HT-29 (cell line): ENCODE measurements around the gene CFAP61. TPM values are rescaled to one million over a fixed set of nuclear protein-coding genes. Genes with fewer than 3 reads are reported as not detected.
"Not testable (repeated sequence)": the region's sequence is repeated elsewhere in the genome, so short reads cannot be mapped to it uniquely, and the experiment has no call there.

ENCODE experiments used
- DNase-seq: peaks from one replicate; pipeline ENCODE4 v3.0.0-alpha.2; 2015; ENCODE audit warnings: low spot score
- total RNA-seq: library from RNA; depleted of rRNA; stranded (reverse); fragments of >200 nt; shearing (Covaris generic); gene quantifications from 2 replicates; pipeline ENCODE4 v1.2.3, GENCODE V29; 2014

The CFAP61 gene
- total RNA-seq, 1 experiment from 2014 or later: not detected

DNA sequence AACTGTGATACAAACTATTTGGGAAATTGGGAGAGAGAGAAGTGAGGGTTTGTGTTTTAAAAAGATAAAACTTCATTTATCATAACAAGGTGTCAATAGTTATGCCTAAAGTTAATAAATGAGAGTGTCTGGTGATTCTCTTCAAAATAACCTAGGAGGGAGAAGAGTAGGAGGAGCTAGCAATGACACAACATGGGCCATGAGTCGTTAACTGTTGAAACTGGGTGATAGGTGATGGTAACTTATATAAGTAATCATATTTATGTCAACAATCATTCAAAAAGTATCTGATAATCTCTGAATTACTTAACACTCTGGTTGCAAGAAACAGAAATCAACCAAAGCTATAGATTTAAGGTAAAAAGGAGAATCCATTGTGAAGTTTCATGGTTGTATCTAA is 268.8 kb downstream of the CFAP61 start:
- no peak for DNase-seq

DNA sequence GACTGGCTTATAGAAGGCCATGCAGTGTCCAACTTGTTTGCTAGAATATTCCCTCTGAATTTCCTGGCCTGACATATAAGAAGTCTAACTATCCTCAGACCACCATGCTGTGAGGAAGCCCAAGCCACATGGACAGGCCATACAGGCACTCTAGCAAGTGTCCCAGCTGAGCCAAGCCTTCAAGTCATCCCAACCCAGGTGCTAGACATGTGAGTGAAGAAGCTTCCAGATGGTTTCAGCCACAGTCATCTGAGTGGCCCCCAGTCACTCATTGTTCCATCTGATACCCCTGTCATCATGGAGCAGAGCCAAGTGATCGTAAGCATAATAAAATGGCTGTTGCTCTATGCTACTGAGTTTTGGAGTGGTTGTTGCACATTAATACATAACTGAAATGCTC is 269.6 kb downstream of the CFAP61 start:
- no peak for DNase-seq

DNA sequence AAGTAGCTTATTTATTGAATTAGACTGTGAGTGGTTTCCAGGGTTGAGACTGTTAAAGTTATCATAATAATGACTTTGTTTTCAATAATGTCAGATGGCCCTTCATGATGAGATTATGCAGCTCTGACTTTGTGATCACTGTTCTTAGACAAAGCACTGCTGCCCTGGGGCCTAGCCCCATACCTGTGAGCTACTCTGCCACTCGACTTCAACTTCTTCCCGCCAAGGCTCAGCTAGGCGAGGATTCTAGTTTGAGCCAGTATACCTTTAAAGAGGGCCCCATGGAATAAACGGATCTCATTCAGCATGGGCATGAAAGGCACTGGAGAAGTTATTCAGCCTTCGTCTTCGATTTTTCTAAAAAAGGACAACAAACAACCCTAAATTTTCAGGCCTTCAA is 270.6 kb downstream of the CFAP61 start:
- DNase-seq: no peak

DNA sequence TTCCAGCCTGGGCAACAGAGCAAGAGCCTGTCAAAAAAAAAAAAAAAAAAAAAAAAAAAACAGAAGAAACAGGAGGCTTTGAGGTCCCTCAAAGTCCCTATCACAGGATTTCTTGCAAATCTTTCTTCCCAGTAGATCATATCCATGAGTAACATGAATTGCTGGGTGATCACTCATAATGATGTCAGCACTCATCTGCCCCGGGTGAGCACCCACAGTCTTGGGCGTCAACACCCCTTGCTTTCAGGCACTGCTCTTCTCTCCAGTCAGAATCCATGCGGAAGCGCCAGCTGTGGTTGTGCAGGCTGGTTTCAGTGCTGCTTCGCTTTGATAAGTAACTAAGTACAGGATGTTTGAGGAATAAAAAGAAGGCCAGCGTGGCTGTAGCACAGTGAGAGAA is 275.4 kb downstream of the CFAP61 start:
- no peak for DNase-seq

DNA sequence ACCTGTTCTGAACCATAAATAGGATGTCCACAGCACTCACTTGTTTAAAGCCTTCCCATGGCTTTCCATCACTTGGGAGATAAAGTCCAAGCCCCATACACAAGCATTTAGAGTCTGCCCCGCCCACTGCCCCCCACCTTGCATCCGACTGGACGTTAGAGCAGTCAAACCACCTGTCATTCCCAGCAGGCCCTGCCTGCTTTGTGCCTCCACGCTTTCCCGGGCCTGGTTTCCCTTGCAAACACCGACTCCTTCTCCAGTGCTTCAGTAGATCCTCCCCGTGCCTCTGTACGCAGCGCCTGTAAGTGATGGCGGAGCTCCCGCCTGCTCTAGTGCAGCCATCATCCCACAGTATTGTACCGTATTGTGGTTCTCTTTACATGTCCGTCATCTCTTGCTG is 277.2 kb downstream of the CFAP61 start:
- no peak for DNase-seq

DNA sequence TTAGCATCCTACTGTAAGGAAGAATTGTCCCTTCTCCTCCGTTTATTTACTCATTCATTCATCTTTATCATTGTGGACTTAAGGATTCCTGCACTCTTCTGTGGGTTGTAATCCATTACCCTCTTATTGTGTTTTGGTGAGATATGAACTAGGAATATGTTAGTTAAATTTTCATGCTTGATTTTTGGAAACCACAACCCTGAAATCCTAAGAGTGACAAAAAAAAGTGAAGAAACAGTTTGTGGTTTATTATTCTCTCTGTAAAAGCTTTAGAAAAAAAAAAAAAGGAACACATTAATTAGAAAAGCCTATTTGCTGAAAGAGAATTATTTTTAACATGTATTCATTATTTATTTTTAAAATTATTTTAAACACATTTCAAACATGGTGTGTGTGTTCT is 278.8 kb downstream of the CFAP61 start:
- DNase-seq: no peak

DNA sequence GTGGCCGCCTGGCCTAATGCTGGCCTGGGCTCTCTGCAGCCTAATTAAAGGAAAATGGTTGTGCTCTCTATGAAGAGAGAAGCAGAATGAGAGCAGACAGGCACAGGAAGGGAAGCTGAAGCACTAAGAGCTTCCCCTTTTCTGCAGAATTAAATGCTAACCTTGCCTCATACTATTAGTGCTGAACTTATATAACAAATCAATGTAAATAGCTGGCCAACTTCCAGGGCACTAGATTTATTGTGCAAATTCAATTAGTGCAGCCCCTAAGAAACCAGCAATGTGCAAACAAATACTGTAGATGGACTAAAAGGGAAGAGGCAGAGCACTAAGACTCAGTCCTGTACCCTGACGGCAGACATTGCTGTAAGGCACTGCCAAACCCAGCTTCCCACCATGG is 279.5 kb downstream of the CFAP61 start:
- DNase-seq: no peak

DNA sequence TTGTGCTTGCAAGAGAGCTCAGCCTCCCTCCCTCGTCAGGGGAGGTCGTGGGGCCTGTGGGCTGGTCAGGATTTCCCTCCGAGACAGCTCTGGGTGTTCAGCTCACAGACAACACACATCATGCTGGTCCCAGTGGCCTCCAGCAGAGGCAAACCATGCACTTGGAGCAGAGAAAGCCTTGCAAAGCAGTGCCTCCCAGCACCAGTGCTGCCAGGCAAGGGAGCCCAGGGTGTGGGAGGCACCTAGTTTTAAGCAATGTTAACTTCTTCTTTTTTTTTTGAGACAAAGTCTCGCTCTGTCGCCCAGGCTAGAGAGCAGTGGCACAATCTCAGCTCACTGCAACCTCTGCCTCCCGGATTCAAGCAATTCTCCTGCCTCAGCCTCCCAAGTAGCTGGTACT is 281.5 kb downstream of the CFAP61 start:
- no peak for DNase-seq

DNA sequence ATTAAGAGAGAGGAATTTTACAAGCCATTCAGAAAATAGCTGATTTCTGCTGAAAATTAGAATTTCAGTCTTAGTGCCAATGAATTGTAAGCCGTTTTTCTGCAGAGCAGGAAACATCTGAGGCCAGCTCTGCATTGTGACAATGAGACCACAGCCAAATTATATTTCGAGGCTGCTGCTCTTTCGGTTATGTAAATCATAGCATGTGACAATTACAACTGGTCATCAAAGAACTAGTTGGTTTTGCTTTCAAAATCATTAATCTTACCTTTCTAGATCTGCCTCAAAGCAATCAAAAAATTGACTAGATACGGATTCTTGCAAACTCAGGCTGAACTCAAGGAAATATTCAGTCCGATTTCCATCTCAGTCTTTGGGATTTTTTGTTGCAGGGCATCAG is 282.2 kb downstream of the CFAP61 start:
- DNase-seq: no peak

DNA sequence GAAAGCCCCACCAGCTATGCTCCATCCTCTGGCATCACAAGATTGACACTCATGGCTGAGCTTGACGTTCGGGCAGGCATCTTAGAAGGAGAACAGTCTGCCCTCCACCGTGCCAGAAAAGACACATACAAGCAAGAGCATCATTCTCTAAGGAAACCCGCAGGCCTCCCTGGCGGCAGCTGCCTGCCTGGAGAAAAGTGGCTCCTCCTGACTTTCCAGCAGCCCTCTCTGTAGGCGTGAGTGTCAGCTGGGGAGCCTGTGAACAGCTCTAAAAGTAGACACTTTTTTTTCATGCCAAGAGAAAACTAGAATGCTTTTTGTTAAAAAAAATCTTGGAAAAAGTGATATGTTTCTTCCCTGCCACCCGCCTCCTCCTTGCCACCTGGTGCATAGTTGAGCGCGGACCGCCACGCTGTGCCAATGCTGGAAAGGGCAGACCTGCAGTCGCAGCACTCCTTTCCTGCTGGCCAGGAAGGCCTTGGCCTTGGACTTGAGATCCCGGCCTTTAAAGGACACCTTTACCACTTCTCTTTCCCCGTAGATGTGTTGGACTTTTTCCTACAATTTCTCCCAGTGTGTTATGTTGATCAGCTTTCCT is 285.9 kb downstream of the CFAP61 start:
- no peak for DNase-seq

DNA sequence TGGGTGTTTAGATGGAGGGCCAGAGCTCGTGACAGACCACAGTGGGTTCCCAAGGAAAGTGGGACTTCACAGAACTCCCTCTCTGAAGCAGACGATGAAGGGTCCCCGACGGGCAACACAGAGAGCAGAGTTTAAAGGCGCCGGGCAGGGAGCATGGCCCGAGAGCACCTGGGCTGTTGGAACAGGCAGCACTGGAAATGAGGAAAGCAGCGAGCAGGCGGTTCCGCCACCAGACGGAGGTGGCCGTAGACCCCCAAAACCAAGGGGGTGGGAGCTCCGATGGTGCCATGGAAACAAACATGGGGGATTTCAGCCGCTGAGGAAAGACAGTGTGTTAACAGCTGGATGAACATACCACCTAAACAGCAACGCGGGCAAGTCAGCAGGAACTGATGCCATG is 288.1 kb downstream of the CFAP61 start:
- DNase-seq: no peak

DNA sequence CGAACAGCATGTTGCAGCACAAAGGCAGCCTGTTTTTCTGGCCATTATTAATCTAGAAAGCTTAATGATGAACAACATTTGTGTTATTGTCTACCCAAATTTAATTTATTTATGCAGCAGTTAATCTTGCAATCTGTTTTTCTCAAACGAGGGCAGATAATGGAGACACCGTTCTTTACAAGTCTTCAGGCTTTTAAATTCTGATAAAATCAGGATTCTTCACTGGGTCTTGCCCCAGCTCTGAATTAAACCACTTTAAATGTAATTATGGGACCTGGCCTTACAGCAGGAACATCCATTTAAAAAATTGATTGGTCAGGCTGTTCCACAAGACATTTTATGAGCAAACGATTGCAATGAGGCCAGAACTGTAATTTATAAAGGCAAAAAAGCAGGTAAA is 289.0 kb downstream of the CFAP61 start:
- DNase-seq: no peak

DNA sequence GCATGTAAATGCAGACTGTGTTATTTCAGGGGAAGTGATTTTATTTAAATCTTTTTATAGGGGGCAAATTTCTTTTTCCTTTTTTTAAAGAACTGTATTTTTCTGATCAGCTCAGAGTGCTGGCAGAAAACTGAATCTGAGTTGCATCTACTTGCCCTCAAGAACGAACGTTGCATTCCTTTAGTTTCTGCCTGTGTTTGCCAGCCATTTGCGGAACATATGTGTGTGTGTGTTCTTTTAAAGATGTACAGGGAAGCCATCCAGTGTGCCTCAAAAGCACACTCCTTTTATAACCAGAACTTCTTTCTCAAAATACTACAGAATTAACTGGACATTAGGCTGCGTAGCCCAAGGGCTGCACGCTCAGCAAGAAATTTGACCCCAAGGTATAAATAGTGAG is 289.7 kb downstream of the CFAP61 start:
- no peak for DNase-seq

DNA sequence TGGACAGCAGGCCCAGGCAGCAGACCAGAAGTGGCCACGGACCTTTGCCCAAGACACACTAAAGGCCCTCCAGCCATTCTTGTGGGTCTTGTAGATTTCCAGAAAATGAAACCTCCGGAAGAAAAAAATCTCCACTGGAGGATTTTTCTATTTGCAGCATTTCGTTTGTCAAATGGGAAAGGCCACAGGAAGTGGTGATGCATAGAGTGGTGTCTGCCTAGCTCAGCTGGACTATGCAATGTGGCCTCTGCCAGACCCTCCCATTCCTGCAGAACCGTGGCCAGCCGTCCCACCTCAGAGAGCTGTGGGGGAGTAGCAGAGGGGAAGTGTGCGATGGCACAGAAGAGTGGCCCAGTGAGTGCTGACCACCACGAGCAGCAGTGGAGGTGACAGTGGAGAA is 291.6 kb downstream of the CFAP61 start:
- no peak for DNase-seq

DNA sequence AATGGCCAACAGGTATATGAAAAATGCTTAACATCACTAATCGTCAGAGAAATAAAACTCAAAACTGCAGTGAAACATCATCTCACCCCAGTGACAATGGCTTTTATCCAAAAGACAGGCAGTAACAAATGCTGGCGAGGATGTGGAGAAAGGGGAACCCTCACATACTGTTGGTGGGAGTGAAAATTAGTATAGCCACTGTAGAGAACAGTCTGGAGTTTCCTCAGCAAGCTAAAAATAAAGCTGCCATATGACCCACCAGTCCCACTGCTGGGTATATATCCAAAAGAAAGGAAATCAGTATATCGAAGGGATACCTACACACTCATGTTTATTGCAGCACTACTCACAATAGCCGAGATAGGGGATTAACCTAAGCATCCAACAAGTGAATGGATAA is 292.1 kb downstream of the CFAP61 start:
- DNase-seq: no peak

DNA sequence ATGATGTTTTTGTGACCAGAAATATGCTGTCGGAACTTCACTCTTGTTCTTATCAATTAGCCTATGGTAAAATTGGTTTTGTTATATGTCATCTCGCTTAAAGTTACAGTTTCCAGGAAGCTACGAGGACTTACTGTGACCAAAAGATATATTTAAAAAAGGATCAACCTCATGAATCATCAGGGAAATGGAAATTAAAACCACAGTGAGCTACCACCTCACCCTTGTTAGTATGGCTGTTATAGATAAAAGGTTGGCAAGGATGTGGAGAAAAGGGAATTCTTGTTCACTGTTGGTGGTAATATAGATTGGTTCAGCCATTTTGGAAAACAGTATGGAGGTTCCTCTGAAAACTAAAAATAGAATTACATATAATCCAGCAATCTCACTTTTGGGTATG is 301.2 kb downstream of the CFAP61 start:
- DNase-seq: no peak

DNA sequence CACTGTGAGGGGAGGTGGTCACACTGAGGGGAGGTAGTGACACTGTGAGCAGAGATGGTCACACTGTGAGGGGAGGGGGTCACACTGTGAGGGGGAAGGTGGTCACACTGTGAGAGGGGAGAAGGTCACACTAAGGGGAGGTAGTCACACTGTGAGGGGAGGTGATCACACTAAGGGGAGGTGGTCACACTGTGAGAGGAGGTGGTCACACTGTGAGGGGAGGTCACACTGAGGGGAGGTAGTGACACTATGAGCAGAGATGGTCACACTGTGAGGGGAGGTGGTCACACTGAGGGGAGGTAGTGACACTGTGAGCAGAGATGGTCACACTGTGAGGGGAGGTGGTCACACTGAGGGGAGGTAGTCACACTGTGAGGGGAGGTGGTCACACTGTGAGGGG is 303.2 kb downstream of the CFAP61 start:
- not testable (repeated sequence) for DNase-seq

DNA sequence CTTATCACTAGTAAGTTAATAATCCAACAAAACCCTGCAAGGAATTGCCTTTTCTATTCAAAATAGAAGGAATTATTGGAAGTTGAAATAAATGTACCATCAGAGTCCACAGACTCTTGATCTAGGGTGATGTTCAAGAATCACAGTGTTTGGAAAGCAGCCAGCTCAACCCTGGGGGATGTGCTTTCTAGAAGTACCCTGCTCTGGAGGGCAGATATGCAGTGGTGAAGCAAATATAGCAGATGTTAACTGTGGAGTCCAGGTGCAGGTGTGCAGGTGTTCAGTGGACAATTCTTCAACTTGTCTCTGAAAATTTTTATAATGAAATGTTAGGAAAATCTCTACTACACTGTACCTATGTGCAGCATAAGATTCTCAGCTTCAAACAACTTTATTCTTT is 306.5 kb downstream of the CFAP61 start:
- no peak for DNase-seq

DNA sequence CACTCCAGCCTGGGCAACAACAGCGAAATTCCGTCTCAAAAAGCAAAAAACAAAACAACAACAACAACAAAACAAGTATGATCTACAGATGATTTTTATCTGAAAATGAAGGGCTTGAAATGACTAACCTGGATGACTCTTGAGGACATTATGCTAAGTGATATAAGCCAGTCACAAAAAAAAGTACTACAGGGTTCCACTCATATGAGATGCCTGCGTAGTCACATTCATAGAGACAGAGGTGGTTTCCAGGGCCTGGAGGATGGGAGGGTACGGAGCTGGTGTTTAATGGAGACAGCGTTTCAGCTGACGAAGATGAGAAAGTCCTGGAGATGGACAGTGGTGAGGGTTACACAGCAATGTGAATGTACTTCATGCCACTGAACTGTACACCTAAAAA is 307.3 kb downstream of the CFAP61 start:
- DNase-seq: no peak

DNA sequence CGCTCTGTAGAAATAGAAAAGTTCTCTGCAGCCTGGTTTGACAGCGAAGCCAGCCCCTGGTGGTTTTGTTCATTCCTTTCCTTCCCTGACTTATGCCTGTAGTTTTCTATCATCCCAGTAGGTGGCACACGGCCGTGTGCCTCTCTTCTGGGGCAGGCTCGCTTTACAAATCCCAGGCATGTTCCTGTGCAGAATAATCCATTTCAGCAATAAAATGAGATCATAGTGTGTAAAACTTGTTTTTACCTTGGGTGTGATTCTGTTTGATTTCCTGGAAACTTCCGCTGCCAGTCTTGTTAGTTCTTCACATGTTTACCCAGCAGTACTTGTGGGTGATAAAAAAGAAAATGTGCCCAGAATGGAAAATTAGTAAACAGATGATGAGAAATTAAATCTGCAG is 308.1 kb downstream of the CFAP61 start:
- DNase-seq: peak; percentile 78

DNA sequence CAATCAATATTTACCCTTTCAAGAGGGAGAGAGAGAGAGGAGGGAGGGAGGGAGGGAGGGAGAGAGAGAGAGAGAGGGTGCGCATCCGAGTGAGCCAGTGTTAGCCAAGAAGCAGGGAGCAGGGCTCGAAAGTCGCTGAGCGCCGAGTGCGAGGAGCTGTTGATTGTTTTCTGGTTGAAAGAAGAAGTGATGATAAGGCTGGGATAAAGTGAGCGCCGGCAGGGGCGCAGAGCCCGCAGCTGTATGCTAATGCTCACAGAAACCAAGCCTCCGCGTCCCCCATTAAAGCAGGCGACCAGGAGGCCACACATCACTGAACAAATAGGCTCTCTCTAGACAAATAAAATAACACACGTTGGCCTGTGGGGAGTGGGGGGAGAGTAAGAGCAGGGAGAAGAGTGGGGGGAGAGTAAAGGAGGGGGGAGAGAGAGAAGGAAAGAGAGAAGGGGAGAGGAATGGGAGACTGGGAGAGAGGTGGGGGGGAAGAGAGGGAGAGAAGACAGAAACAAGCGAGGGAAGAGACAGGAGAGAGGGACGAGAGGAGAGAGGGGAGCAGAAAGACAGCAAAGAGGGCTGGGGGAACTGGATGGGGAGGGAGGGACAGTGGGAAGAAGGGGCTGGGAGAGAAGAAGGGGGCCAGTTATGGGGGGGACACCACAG is 310.6 kb downstream of the CFAP61 start:
- DNase-seq: no peak

DNA sequence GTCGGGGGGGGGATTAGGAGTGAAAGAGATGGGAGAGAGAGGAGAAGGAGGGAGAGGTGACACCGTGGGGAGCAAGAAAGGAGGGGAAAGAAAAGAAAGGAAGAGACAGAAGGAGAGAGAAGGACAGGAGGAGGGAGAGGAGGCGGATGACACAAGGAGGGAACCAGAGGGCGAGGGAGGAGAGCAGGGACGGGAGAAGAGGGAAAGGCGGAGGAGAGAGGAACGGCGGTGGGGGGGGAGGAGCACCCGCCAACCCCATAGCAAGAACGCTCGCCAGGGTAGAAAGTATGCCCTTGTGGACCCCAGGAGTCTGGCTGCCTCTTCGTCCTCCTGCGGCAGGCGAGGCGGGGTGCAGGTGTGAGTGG is 311.1 kb downstream of the CFAP61 start:
- no peak for DNase-seq

DNA sequence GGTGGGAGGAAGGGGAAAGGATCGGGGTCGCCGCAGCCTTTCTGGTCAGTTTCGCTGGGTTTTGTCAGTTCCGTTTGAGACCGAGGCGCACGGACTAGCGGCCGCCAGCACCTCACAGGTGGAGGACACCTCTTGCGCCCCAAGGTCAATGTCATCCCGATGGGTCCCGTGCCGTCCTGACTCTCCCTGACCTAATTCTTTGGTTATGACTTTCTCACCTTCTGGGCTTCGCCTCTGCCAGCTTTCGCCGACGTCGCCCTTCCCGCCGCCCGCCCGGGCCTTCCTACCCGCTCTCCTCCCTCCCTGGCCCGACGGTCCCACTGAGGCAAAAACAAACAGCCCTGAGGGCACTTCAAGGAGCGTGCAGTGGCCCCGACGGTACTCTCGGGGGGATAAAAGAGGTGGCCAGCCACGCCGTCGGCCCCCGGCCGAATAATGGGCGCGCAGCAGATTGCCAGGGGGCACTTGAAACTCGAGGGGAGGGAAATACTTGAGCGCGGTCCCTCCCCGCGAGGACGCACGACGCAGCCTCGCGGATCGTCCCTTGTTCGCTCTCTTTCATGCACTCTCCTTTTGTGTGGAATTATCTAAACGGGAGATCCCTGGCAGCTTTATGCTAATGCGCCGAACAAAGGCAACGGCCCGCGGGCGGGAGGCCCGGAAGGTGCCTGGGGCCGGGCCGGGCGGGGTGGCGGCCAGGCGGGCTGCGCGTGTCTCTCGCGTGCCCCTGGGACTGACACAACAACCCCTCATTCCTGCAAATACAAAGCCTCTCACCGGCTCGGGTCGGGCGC is 311.7 kb downstream of the CFAP61 start:
- DNase-seq: no peak
